GM23338 (cell line): ENCODE measurements around the gene TBC1D2B. TPM values are rescaled to one million over a fixed set of nuclear protein-coding genes. Genes with fewer than 3 reads are reported as not detected.

Experiments used
- ATAC-seq: fragments of 200-7000 bp; cut with Tn5 transposase; 3 replicates; pipeline ENCODE4 v1.9.1; 2020
- DNase-seq: peaks from one replicate; pipeline ENCODE4 v3.0.0-alpha.2; 2015; ENCODE audit warnings: low spot score
- H2AFZ ChIP-seq: fragments of 200-600 bp; sonication (generic); 2 replicates; pipeline ENCODE4 v1.8.0; 2016; ENCODE audit warnings: antibody characterized with exemption, mild to moderate bottlenecking, moderate library complexity
- H3F3A ChIP-seq: fragments of 200-600 bp; sonication (generic); replicated peaks from 2 replicates; pipeline ENCODE4 v1.8.0; 2017; ENCODE audit warnings: antibody characterized with exemption, mixed run types, low read depth
- H3K27ac ChIP-seq: fragments of 200-600 bp; sonication (generic); 2 replicates; pipeline ENCODE4 v1.6.1; 2016; ENCODE audit warnings: low read depth
- H3K27me3 ChIP-seq: fragments of 200-600 bp; sonication (generic); 2 replicates; pipeline ENCODE4 v1.8.0; 2016; ENCODE audit warnings: mild to moderate bottlenecking, mixed run types, moderate library complexity; ENCODE audit not compliant: insufficient read depth
- H3K36me3 ChIP-seq: fragments of 200-600 bp; sonication (generic); 2 replicates; pipeline ENCODE4 v1.8.0; 2016; ENCODE audit warnings: mild to moderate bottlenecking; ENCODE audit not compliant: insufficient read depth
- H3K4me1 ChIP-seq: fragments of 200-600 bp; sonication (generic); 2 replicates; pipeline ENCODE4 v1.8.0; 2016; ENCODE audit warnings: mild to moderate bottlenecking, moderate library complexity; ENCODE audit not compliant: insufficient read depth
- H3K4me2 ChIP-seq: fragments of 200-600 bp; sonication (generic); 2 replicates; pipeline ENCODE4 v1.7.1; 2017; ENCODE audit warnings: mixed run types
- H3K4me3 ChIP-seq: fragments of 200-600 bp; sonication (generic); 2 replicates; pipeline ENCODE4 v1.6.1; 2016; ENCODE audit warnings: mixed run types
- H3K79me2 ChIP-seq: fragments of 200-600 bp; sonication (generic); replicated peaks from 2 replicates; pipeline ENCODE4 v1.8.0; 2017; ENCODE audit warnings: mild to moderate bottlenecking; ENCODE audit not compliant: insufficient read depth
- H3K9me2 ChIP-seq: fragments of 200-600 bp; sonication (generic); 2 replicates; pipeline ENCODE4 v1.8.0; 2017; ENCODE audit not compliant: insufficient read depth
- H4K20me1 ChIP-seq: fragments of 200-600 bp; sonication (generic); replicated peaks from 2 replicates; pipeline ENCODE4 v1.8.0; 2017; ENCODE audit warnings: mild to moderate bottlenecking; ENCODE audit not compliant: insufficient read depth
- H3K27ac Mint-ChIP-seq: 2 replicates; pipeline ENCODE4 v1.8.0; 2020; ENCODE audit warnings: inconsistent platforms, mild to moderate bottlenecking, moderate library complexity, mixed read lengths
- H3K27me3 Mint-ChIP-seq: 3 replicates; pipeline ENCODE4 v1.8.0; 2022; ENCODE audit warnings: low read depth, mild to moderate bottlenecking, moderate library complexity, mixed read lengths, inconsistent platforms; ENCODE audit not compliant: insufficient read depth, poor library complexity
- H3K36me3 Mint-ChIP-seq: 3 replicates; pipeline ENCODE4 v1.8.0; 2021; ENCODE audit warnings: low read depth, mild to moderate bottlenecking, inconsistent platforms, moderate library complexity, mixed read lengths
- H3K4me1 Mint-ChIP-seq: 3 replicates; pipeline ENCODE4 v1.8.0; 2020; ENCODE audit warnings: mild to moderate bottlenecking, inconsistent platforms, mixed read lengths
- H3K4me3 Mint-ChIP-seq: 3 replicates; pipeline ENCODE4 v1.8.0; 2021; ENCODE audit warnings: moderate library complexity, mild to moderate bottlenecking, inconsistent platforms, mixed read lengths
- H3K9me3 Mint-ChIP-seq: 3 replicates; pipeline ENCODE4 v1.8.0; 2020; ENCODE audit warnings: moderate library complexity, mild to moderate bottlenecking, inconsistent platforms, mixed read lengths
- EZH2 ChIP-seq: fragments of 200-600 bp; sonication (generic); IDR thresholded peaks from one replicate; pipeline ENCODE4 v1.8.0; 2017; ENCODE audit warnings: antibody characterized with exemption, mild to moderate bottlenecking, low read depth; ENCODE audit not compliant: unreplicated experiment
- EZH2phosphoT487 ChIP-seq: fragments of 200-600 bp; sonication (generic); IDR thresholded peaks from one replicate; pipeline ENCODE4 v1.8.1; 2018; ENCODE audit warnings: antibody characterized with exemption; ENCODE audit not compliant: unreplicated experiment
- JUNB ChIP-seq: IDR thresholded peaks from one replicate; pipeline ENCODE4 v1.6.1; 2016; ENCODE audit warnings: antibody characterized with exemption; ENCODE audit not compliant: unreplicated experiment
- STAT1 ChIP-seq: IDR thresholded peaks from one replicate; pipeline ENCODE4 v1.6.1; 2016; ENCODE audit warnings: antibody characterized with exemption; ENCODE audit not compliant: unreplicated experiment
- ZNF331 ChIP-seq: fragments of 250-450 bp; sonication (Bioruptor Pico); IDR thresholded peaks from 2 replicates; pipeline ENCODE4 v1.5.0; 2020; ENCODE audit warnings: low read depth, mild to moderate bottlenecking, moderate library complexity
- polyA plus RNA-seq: library from polyadenylated mRNA; unstranded; fragments of >200 nt; fragmentation: Nextera tagmentation; extraction: Ambion mirVana; gene quantifications from 2 replicates; pipeline ENCODE4 v1.2.1, GENCODE V29; 2016
- total RNA-seq: library from RNA; depleted of rRNA; stranded (reverse); fragments of >200 nt; shearing (Covaris generic); gene quantifications from 2 replicates; pipeline ENCODE4 v1.2.3, GENCODE V29; 2014
- TF ChIP-seq, protein P1 (sequence below): fragments of 250-450 bp; sonication (Bioruptor Pico); IDR thresholded peaks from 2 replicates; pipeline ENCODE4 v1.5.0; 2020; ENCODE audit warnings: mild to moderate bottlenecking, moderate library complexity
- TF ChIP-seq, protein P2 (sequence below), 2 experiments: fragments of 200-600 bp in 1 of 2; sonication (generic) in 1 of 2; conservative IDR thresholded peaks; 2 replicates each; pipeline versions ENCODE4 v1.5.1 to v1.6.1; 2016 to 2017; ENCODE audit warnings: antibody characterized with exemption in 2 of 2, low read depth in 2 of 2, mild to moderate bottlenecking in 2 of 2, moderate library complexity in 1 of 2
- TF ChIP-seq, protein P3 (sequence below): IDR thresholded peaks from 2 replicates; pipeline ENCODE4 v1.6.1; 2016; ENCODE audit warnings: antibody characterized with exemption

Gene TBC1D2B
- total and polyA plus RNA-seq, 2 experiments from 2014 or later: 3.6 to 17.8 TPM

DNA sequence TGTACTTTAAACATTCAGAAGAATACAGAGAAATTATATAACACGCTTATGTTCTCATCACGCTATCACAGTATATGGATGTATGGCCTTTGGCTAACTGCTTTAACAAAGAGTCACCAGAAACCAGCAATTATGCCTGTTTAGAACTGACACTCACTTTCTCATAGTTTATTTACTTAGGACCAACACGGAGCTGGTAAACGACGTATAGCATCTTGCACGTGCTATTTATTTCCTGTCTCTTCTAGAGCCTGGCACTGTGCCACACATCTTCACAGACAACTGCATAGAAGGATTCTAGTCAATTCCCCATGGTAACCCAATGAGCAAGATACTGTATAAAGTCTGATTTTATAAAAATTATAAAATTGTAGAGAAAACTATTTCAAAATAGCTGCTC is 43.6 kb downstream of the TBC1D2B start (continued):
- TF ChIP-seq, protein P1, sequence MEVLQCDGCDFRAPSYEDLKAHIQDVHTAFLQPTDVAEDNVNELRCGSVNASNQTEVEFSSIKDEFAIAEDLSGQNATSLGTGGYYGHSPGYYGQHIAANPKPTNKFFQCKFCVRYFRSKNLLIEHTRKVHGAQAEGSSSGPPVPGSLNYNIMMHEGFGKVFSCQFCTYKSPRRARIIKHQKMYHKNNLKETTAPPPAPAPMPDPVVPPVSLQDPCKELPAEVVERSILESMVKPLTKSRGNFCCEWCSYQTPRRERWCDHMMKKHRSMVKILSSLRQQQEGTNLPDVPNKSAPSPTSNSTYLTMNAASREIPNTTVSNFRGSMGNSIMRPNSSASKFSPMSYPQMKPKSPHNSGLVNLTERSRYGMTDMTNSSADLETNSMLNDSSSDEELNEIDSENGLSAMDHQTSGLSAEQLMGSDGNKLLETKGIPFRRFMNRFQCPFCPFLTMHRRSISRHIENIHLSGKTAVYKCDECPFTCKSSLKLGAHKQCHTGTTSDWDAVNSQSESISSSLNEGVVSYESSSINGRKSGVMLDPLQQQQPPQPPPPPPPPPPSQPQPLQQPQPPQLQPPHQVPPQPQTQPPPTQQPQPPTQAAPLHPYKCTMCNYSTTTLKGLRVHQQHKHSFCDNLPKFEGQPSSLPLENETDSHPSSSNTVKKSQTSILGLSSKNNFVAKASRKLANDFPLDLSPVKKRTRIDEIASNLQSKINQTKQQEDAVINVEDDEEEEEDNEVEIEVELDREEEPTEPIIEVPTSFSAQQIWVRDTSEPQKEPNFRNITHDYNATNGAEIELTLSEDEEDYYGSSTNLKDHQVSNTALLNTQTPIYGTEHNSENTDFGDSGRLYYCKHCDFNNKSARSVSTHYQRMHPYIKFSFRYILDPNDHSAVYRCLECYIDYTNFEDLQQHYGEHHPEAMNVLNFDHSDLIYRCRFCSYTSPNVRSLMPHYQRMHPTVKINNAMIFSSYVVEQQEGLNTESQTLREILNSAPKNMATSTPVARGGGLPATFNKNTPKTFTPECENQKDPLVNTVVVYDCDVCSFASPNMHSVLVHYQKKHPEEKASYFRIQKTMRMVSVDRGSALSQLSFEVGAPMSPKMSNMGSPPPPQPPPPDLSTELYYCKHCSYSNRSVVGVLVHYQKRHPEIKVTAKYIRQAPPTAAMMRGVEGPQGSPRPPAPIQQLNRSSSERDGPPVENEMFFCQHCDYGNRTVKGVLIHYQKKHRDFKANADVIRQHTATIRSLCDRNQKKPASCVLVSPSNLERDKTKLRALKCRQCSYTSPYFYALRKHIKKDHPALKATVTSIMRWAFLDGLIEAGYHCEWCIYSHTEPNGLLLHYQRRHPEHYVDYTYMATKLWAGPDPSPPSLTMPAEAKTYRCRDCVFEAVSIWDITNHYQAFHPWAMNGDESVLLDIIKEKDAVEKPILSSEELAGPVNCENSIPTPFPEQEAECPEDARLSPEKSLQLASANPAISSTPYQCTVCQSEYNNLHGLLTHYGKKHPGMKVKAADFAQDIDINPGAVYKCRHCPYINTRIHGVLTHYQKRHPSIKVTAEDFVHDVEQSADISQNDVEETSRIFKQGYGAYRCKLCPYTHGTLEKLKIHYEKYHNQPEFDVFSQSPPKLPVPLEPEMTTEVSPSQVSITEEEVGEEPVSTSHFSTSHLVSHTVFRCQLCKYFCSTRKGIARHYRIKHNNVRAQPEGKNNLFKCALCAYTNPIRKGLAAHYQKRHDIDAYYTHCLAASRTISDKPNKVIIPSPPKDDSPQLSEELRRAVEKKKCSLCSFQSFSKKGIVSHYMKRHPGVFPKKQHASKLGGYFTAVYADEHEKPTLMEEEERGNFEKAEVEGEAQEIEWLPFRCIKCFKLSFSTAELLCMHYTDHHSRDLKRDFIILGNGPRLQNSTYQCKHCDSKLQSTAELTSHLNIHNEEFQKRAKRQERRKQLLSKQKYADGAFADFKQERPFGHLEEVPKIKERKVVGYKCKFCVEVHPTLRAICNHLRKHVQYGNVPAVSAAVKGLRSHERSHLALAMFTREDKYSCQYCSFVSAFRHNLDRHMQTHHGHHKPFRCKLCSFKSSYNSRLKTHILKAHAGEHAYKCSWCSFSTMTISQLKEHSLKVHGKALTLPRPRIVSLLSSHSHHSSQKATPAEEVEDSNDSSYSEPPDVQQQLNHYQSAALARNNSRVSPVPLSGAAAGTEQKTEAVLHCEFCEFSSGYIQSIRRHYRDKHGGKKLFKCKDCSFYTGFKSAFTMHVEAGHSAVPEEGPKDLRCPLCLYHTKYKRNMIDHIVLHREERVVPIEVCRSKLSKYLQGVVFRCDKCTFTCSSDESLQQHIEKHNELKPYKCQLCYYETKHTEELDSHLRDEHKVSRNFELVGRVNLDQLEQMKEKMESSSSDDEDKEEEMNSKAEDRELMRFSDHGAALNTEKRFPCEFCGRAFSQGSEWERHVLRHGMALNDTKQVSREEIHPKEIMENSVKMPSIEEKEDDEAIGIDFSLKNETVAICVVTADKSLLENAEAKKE (CRISPR knock-in tag): no peak
- TF ChIP-seq, protein P2, sequence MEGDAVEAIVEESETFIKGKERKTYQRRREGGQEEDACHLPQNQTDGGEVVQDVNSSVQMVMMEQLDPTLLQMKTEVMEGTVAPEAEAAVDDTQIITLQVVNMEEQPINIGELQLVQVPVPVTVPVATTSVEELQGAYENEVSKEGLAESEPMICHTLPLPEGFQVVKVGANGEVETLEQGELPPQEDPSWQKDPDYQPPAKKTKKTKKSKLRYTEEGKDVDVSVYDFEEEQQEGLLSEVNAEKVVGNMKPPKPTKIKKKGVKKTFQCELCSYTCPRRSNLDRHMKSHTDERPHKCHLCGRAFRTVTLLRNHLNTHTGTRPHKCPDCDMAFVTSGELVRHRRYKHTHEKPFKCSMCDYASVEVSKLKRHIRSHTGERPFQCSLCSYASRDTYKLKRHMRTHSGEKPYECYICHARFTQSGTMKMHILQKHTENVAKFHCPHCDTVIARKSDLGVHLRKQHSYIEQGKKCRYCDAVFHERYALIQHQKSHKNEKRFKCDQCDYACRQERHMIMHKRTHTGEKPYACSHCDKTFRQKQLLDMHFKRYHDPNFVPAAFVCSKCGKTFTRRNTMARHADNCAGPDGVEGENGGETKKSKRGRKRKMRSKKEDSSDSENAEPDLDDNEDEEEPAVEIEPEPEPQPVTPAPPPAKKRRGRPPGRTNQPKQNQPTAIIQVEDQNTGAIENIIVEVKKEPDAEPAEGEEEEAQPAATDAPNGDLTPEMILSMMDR (conservative IDR thresholded peaks at IDR 0.05; ENCODE audit: low read depth in 2 of 2): no peak
- TF ChIP-seq EZH2: no peak
- TF ChIP-seq, protein P3, sequence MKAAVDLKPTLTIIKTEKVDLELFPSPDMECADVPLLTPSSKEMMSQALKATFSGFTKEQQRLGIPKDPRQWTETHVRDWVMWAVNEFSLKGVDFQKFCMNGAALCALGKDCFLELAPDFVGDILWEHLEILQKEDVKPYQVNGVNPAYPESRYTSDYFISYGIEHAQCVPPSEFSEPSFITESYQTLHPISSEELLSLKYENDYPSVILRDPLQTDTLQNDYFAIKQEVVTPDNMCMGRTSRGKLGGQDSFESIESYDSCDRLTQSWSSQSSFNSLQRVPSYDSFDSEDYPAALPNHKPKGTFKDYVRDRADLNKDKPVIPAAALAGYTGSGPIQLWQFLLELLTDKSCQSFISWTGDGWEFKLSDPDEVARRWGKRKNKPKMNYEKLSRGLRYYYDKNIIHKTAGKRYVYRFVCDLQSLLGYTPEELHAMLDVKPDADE: no peak
- TF ChIP-seq JUNB: no peak

DNA sequence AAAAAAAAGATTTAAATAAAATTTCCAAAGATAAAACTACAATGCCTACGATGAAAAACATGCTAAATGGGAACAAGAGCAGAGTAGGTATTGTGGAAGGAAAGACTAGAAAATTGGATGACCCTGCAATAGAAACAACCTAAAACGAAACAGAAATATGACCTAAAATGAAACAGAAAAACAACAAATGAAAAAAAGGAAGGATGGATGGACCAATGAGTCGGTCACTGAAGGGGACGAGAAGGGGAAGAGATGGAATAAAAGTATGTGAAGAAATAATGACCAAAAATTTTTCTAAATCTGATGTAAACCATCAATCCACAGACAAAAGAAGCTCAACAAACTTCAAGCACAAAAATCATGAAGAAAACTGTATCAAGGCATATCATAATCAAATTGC is 44.8 kb downstream of the TBC1D2B start:
- H3K4me2 ChIP-seq: no peak overlapping the region
- no peaks in the 10 kb centered on the region for H3K36me3 ChIP-seq
- H3K4me3 ChIP-seq: no peak overlapping the region
- no peak overlapping the region for H2AFZ ChIP-seq
- peaks cover 3% of the 10 kb centered on the region for H3K4me1 Mint-ChIP-seq
- no peaks in the 10 kb centered on the region for H3K9me3 Mint-ChIP-seq
- H3K27ac ChIP-seq: no peak overlapping the region
- H4K20me1 ChIP-seq: no peaks in the 10 kb centered on the region
- no peaks in the 10 kb centered on the region for H3K27me3 ChIP-seq
- H3K9me2 ChIP-seq: no peaks in the 10 kb centered on the region
- no peaks in the 10 kb centered on the region for H3K79me2 ChIP-seq
- DNase-seq: no peak
- H3K27ac Mint-ChIP-seq: no peak overlapping the region
- peaks cover 2% of the 10 kb centered on the region for H3K27me3 Mint-ChIP-seq
- H3K4me3 Mint-ChIP-seq: no peak overlapping the region
- H3F3A ChIP-seq: no peaks in the 10 kb centered on the region
- H3K4me1 ChIP-seq: no peaks in the 10 kb centered on the region
- ATAC-seq: no peak
- H3K36me3 Mint-ChIP-seq: no peaks in the 10 kb centered on the region; the same call in 2 of the 3 replicates
- TF ChIP-seq EZH2: no peak
- no peak for TF ChIP-seq EZH2phosphoT487
- TF ChIP-seq JUNB: no peak
- no peak for TF ChIP-seq STAT1
- no peak for TF ChIP-seq ZNF331 (CRISPR knock-in tag)
- TF ChIP-seq, protein P2 (conservative IDR thresholded peaks at IDR 0.05; ENCODE audit: low read depth in 2 of 2): no peak
